ENCODE results near the gene TRPM5.

- TF ChIP-seq POLR2A (IDR thresholded peaks at IDR 0.05) (no peak), CTCF (IDR thresholded peaks at IDR 0.05) (no peak)
Measured at GRCh38 chr11:2401436-2401984, 42.8 kb downstream of the TRPM5 start.
